Activated T-cell treated with anti-CD3 and anti-CD28 coated beads, Interleukin-2, amount 50 U/mL, for 48 hours (primary cell): ENCODE data around the gene NPSR1.
"Not testable (repeated sequence)": the region's sequence is repeated elsewhere in the genome, so short reads cannot be mapped to it uniquely, and the experiment has no call there.

Experiments
- DNase-seq, 2 experiments: peaks; one replicate each; pipeline ENCODE4 v3.0.0-alpha.2; 2020

Gene NPSR1

GRCh38 chr7:34759477-34760125, 101.6 kb downstream of the NPSR1 start:
- no peak for DNase-seq

DNA sequence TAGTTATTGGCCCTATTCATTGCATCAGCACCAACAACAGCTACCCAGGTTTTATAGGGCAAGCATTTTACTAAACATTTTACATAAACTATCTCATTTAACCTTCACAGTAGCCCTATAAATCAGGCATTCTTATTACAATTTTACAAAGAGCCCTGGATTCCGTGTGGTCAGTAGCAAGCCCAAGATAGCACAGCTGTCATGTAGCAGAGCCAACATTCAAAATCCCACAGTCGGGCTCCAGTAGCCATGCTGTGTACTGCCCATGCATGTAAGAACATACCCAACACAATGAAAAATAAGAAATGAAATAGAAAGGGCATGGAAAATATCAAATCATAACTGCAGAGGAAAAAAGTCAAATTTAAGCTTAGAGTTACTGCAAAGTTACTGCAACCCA, 102.3 kb downstream of the NPSR1 start:
- no peak for DNase-seq

DNA sequence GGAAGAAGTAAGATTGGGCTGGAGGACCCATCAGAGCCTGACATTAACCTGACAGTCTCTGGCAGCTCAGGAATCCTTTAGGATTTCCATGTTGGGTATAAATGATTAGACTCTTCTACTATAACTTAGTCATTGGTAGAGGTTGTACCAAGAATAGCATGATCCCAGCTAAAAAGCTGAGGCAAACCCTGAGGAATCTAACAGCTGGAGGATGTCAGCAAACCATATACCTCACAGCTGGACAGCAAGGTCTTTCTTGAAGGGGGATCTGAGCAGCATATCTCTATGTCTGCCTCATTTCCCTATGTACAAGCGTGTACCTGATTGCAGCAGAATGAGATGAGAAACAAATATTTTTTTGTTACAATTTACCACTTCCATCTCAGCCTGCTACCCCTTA, 103.2 kb downstream of the NPSR1 start:
- no peak for DNase-seq

- no peak for DNase-seq
Observed at GRCh38 chr7:34761627-34762026, 103.6 kb downstream of the NPSR1 start.

- no peak for DNase-seq
Observed at GRCh38 chr7:34762764-34763163, 104.7 kb downstream of the NPSR1 start.

- no peak for DNase-seq
Observed at GRCh38 chr7:34772296-34772938, 114.4 kb downstream of the NPSR1 start.

DNA sequence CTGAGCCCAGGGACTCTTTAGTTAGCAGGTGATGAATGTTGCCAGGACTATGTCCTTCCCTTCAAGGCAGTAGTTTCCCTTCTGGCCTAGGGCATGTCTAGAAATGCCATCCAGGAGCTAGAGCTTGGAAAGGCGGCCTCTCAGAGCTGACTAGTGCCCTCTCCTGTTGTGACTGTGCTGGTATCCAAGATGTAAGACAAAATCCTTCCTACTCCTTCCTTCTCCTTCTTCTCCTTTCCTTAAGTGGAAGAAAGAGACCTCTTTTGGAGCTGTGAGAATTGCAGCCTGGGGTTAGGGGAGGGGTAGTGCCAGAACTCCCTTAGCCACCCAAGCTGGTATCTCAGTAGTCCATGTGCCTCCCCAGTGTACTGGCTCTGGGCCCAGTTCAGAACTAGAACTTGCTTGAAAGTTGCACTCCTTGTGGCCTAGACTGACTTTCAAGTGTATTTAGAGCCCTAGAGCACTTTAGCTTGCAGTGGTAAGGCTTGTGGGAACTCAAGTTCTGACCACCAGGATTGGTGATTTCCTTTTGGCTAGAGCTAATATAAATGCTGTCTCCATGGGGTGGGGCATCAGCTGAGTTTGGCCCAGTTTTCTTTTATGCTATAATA, 118.8 kb downstream of the NPSR1 start:
- no peak for DNase-seq

GRCh38 chr7:34780546-34780945, 122.5 kb downstream of the NPSR1 start:
- DNase-seq = no peak

- no peak for DNase-seq
Observed at GRCh38 chr7:34787586-34787985, 129.6 kb downstream of the NPSR1 start.

GRCh38 chr7:34806831-34807230, 148.8 kb downstream of the NPSR1 start:
- no peak for DNase-seq

GRCh38 chr7:34807548-34808340, 149.7 kb downstream of the NPSR1 start:
- DNase-seq = no peak

GRCh38 chr7:34814203-34814842, 156.3 kb downstream of the NPSR1 start:
- not testable (repeated sequence) for DNase-seq

GRCh38 chr7:34821932-34822558, 164.0 kb downstream of the NPSR1 start:
- no peak for DNase-seq

DNA sequence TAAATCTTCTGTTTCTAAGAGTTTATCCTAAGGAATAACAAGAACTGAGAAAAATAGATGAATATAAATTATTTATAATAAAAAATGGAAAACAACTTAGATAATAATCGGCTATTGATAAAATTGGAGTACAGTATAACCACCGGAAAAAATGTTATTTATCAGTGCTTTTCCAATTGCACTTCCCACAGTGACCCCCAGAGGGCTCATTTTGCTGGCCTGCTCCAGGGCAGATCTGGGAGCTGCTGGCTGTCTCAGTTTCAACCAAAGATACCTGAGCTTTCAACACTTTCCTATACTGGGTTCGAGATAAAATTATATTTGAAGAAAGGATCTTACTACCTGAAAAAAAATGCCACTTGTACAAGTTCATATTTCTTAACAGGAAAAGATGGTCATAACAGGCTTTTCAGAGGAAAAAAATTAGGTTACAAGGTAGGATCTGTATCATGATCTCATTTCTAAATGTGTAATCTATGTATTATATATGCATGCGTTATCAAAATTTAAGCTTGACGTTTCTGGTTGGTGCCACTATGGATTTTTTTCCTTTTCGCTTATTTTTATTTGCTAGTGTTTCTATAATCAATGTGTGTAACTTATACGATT, 165.7 kb downstream of the NPSR1 start:
- peak; percentile 69 for DNase-seq

GRCh38 chr7:34825221-34825620, 167.2 kb downstream of the NPSR1 start:
- DNase-seq = no peak

- no peak for DNase-seq
Observed at GRCh38 chr7:34830390-34830789, 172.4 kb downstream of the NPSR1 start.

DNA sequence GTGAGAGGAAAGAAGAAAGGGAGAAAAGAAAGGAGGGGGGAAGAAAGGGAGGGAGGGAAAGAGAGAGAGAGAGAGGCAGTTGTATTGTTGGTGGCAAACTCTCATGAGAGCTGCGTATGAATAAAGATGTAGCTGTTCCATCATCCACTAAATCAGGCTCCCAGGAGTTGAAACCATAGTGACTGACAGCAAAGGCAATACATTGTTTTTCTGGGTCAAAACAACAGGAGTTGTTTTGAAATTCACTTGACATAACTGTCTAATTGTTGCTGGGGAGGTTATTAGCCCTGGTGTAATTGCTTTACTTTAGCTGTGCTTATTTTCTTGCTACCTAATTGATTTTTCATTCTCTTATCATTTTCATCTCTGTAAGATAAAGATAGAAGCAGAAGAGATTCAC, 173.4 kb downstream of the NPSR1 start:
- no peak for DNase-seq

DNA sequence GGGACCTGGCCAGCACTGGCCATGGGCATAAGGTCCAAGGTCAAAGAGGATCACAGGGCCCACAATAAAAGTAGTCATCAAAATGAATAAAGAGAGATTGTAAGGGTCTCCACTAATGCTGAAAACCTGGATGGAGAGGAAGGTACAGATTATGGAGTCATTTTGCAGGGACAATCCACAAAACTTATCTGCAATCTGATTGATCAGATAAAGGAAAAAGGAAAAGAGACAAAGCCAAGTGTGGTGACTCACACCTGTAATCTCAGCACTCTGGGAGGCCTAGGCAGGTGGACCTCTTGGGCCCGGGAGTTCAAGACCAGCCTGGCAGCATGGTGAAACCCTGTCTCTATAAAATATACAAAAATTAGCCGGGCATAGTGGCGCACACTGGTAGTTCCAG, 174.0 kb downstream of the NPSR1 start:
- DNase-seq = no peak

- no peak for DNase-seq
Observed at GRCh38 chr7:34835901-34836600, 178.0 kb downstream of the NPSR1 start.

- no peak for DNase-seq
Observed at GRCh38 chr7:34837316-34837715, 179.3 kb downstream of the NPSR1 start.

- DNase-seq = no peak
Observed at GRCh38 chr7:34837801-34838201, 179.8 kb downstream of the NPSR1 start.

- DNase-seq = no peak
Observed at GRCh38 chr7:34838329-34838728, 180.3 kb downstream of the NPSR1 start.
